Measurements from ENCODE around the gene MRPL30. TPM values are rescaled to one million over a fixed set of nuclear protein-coding genes. Genes with fewer than 3 reads are reported as not detected.

MRPL30 gene
- total RNA-seq (2014; rRNA removed; shearing (Covaris generic)) = 23.5 and 26.2 TPM in 2 replicates

DNA sequence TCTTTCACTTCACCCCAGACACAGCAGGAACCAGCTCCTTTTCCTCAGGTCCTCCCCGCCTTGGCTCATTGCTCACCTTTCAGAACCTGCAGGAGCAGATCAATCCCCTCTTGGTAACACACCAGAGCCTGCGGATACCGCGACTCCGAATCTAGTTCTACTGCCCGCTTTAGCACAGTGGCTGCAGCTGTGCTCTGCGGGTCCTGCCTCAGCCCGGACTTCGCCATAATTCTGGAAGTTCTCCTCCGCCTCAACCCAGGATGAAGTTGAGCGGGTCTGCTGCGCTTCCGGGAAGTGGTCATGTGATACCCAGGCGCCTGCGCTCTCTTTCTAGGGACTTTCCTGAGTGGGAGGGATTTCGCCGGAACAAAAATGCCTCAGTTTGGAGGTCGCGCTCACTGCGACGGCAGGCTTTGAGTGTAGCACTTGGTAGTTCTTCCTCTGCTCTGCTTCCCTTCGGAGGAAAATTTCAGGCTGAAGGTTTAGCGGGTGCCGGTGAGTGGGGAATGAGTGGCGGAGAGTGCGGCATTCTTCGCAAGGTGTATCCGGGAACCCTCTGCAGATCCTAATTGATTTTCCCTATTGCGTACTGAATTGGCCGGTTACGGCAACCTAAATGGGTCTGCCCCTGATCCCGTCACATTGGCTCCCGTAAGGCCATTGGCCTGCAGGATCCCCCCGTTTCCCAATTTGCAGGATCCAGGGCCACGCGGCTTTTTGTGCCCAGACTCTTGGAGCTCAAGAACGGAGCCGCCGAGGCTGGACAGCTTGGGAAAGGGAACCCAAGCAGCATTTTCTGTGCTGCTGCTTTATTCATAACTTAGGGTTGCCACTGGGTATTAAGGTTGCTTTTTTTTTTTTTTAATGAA lies at the start of gene MRPL30, which contains the start of gene MITD1:
MRPL30 (plus strand) TSS at position 430 of the 869 bp plus-strand sequence. CDS start 5,020 bp downstream, outside the sequence.
MITD1 (minus strand) TSS at position 304 of the 869 bp plus-strand sequence; CDS start at position 227, 77 bp downstream.
- peak; percentile 97 for DNase-seq (ENCODE audit: low spot score)

DNA sequence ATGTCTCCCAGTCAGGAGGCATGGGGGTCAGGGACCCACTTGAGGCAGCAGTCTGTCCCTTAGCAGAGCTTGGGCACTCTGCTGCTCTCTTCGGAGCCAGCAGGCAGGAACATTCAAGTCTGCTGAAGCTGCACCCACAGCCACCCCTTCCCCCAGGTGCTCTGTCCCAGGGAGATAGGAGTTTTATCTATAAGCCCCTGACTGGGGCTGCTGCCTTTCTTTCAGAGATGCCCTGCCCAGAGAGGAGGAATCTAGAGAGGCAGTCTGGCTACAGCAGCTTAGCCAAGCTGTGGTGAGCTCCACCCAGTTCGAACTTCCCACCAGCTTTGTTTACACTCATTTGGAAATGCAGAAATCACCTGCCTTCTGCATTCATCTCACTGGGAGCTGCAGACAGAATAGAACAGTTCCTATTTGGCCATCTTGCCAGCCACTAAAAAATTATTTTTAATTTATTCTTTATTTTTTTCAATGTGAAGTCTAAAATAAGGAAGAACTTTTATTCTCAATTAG lies 45.9 kb upstream of the MRPL30 start:
- DNase-seq (ENCODE audit: low spot score) = peak; percentile 9

DNA sequence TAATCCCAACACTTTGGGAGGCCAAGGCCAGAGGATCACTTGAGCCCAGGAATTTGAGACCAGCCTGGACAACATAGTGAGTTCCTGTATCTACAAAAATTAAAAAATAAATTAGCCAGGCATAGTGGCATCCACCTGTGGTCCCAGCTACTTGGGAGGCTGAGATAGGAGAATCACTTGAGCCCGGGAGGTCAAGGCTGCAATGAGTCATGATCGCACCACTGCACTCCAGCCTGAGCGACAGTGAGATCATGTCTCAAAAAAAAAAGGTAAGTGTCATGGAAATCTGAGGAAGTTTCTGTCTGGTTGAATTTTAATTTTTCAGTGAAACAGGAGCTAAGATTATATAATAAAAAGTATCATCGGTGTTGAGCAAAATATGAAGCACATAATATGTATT lies 42.0 kb upstream of the MRPL30 start:
- no peak for DNase-seq (ENCODE audit: low spot score)

DNA sequence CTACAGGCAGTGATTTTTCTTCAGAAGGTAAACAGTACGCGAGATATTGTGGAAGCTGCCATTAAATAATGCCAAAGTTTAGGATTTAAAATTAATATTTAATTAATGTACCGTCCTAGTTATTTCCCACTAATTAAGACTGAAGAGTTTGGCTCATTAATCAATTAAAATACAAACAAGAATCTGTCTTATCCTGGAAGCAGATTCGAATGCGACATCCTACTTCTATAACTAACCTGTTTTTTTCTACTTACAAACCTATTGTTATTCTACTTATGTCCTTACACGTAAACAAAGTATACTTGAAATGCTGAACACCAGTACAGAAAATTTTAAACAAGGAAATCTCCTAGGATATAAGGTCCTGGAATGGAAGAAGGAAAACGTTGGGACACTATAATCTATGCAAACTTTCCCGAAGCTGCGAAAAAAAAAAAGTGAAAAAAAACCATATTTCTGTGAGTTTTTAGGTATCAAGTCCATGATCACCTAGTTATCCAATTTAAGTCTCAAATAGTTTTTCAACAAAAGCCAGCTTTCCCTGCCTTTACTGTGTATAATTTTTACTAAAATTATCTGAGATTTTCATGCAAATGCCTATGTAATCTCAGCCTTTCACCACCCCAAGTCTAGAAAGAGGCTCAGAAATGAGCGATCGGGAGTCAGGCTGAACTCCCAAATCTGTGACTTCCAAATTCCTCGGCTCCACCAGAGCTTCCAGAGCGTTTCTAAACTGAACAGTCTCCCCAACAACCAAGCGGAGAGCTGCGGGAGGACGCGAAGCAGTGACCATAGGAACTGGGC lies 40.7 kb upstream of the MRPL30 start:
- peak; percentile 16 for DNase-seq (ENCODE audit: low spot score)

GRCh38 chr2:99140860-99141109 lies 40.2 kb upstream of the MRPL30 start:
- DNase-seq (ENCODE audit: low spot score) = no peak

DNA sequence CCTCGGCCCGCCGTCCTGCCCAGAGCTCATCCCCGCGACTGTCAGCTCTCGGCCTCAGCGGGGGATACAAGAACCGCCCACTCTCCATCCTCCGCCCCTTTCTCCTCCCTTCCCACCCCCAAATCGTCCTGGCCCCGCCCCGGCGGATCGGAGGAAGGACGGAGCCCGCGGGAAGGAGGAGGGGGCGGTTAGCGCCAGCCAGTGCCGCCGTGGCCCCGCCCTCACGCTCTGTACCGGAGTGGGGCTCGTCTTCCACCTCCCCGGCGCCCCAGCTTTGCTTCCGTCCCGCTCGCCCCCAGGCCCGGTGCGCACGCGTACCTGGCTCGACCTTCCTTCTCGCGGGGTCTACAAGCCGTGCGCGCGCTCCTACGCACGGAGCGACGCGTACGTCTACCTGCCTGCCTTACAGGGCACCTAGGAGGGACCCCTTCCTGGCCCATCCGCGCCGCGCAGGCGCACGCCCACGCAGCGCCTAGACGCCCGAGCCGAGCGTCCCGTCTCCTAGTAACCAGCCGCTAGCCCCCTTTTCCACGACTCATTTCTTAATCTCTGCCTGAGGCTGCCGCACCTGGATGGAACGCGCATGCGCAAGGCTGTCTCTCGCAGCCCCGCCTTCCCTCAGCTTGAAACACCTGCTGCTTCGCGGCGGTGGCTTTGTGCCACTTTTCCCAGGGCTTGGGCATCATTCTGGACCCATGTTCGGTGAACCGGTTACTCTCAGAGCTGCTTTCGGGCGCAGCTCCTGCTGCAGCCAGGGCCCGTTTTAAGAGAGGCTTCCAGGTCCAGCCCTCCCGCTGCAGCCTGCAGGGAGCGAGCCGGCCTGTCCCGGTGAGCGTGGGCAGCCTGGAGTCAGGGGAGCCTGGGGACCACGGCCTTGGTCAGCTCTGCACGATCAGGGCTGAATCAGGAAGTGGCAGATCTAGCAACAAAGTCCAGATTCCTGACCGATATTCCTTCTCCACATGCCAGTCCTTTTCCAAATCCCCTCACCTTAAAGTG lies 39.6 kb upstream of the MRPL30 start, which contains the start of gene C2orf15:
C2orf15 (plus strand) TSS at position 598 of the 999 bp plus-strand sequence. CDS start 8,852 bp downstream, outside the sequence.
- DNase-seq (ENCODE audit: low spot score) = peak; percentile 95

- no peak for DNase-seq (ENCODE audit: low spot score)
Measured at GRCh38 chr2:99150706-99151105, 30.3 kb upstream of the MRPL30 start.

DNA sequence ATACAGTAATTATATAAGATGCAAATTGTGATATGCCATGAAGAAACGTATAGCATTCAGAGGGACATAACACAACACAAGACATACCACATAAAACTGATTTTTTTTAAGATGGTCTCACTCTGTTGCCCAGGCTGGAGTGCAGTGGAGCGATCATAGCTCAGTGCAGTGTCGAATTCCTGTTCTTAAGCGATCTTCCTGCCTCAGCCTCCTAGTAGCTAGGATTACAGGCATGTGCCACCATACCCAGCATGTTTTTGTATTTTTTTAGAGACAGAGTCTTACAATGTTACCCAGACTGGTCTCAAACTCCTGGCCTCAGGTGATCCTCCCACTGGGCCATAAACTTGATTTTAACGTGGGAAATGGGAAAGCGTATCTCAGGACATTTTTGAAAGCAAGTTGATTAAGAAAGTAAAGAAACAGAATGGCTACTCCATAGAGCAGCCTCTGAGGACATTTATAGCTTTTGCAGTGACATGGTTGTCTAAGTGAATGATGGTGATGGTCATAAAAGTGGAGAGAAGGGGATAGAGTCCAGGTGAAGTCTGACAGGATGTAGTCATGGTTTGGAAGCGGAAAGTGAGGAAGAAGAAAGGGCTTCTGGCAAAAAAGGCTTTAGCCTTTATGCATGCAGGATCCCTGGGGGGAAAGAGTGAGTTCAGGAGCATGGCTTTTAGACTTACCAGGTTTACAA lies 28.6 kb upstream of the MRPL30 start:
- DNase-seq (ENCODE audit: low spot score) = no peak

GRCh38 chr2:99153921-99154604 lies 26.9 kb upstream of the MRPL30 start:
- DNase-seq (ENCODE audit: low spot score) = no peak

DNA sequence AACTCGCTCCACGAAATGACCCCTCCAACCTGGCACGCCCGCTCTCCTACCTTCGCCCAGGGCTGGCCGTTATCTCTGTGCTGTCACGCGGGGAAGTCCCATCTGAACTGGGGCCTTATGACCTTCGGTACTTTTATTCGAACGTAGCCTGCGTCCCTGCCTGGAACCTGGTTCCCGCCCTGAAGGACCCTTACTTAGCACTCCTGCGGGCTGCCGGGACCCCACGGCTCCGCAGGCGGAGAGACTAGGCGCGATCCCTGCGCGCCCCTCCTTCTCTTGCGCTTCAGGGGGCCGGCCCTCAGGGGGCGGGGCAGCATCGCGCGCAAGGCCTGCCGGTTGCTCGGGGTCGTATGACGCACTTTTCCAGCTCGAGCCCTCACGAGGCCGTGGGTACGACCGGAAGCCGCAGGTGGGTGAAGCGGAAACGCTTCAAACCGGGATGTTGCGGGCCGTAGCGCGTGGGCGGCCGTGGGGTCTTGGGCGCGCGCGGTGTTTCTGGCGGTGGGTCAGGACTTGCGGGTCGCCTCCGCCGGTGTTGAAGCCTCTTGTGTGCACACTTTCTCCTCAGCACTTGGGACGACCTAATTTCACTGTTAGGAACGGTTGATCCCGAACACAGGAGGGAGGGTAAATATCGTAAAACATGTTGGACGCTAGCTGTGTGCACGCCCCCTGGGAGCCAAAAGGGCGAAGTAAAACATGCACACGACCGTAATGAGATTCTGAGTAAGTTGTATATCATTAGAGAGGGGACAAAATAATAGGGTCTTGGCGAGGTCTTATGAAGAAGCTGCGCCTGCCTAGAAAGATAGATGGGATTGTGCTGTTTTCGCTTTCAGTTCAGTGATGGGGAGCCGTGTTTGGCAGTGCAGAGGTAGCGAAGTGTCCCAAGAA lies 26.1 kb upstream of the MRPL30 start, which contains the start of the genes LIPT1 and TSGA10:
LIPT1 (plus strand) TSS at position 325 of the 894 bp plus-strand sequence. CDS start 6,991 bp downstream, outside the sequence.
TSGA10 (minus strand) TSS at position 300 of the 894 bp plus-strand sequence. CDS start 45,503 bp downstream, outside the sequence.
- DNase-seq (ENCODE audit: low spot score) = peak; percentile 86

- no peak for DNase-seq (ENCODE audit: low spot score)
Measured at GRCh38 chr2:99156891-99157290, 24.1 kb upstream of the MRPL30 start.

GRCh38 chr2:99158599-99158998 lies 22.4 kb upstream of the MRPL30 start:
- no peak for DNase-seq (ENCODE audit: low spot score)

- no peak for DNase-seq (ENCODE audit: low spot score)
Measured at GRCh38 chr2:99159594-99159993, 21.4 kb upstream of the MRPL30 start.

- DNase-seq (ENCODE audit: low spot score) = no peak
Measured at GRCh38 chr2:99166218-99166617, 14.8 kb upstream of the MRPL30 start.

DNA sequence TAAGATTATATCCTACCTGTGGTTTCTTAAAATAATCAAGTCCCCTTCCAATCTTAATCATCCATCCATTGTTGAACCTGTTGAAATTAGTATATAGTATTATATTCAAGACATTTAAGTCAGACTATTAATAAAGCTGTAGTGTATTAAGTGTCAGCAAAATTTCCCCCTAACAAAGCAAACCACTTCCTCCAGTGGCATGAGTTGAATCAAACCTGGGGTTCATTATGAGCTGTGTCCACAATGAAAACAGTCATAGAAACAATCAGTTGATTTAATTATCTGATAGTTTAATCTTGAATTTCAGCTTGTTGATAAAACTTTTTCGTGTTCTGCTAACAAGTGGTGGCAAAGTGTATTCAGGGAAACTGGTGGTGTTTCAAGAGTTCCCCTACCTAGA lies 11.4 kb upstream of the MRPL30 start:
- no peak for DNase-seq (ENCODE audit: low spot score)

DNA sequence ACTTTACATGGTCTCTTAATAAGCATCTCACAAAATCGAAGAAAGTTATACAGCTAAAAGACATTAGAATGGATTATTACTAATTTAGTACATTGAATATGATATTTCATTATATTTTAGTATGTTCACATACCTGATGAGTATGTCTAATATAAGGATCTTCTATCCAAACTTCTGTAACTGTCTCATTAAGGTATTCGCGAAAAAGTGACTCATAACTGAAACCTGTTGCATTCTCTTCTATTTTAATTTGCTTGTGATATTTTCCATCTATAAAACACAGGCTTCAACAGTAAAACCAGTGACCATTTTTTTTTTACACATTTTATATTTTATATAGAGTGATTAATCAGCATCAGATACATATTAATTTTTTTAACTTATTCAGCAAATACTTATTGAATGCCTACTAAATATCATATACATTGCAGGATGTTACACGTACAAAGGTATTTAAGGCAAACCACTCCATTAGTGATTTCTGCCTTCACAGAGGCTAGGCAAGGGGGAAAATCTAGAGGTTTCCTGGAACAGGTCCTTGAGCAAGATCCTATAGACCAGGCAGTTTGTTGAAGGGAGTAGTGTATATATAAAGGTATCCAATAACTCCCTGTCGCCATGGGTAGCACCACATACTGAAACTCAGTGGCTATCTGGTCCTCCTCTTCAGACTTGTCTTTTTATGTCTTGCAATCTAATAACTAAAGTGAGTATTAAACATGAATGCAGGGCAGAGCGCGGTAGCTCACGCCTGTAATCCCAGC lies 9.4 kb upstream of the MRPL30 start:
- no peak for DNase-seq (ENCODE audit: low spot score)

GRCh38 chr2:99181624-99182000 lies 628 bp downstream of the MRPL30 start:
- DNase-seq (ENCODE audit: low spot score) = peak; percentile 38

DNA sequence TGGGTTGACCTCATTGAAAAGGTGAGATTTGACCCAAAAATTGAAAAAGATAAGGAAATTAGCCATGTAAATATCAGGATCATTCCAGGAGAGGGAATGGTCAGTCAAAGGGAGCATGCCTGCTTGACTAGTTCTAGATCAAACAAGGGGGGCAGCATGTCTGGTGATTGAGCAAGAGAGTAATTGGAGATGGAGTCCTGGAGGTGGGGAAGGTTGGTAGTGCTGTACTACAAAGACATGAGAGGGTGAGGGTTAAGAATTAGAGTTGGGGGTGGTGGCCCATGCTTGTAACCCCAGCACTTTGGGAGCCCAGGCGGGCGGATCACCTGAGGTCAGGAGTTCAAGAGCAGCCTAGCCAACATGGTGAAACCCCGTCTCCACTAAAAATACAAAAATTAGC lies 2.0 kb downstream of the MRPL30 start:
- DNase-seq (ENCODE audit: low spot score) = no peak
